Measurements from ENCODE around the gene CNTNAP2. TPM values are rescaled to one million over a fixed set of nuclear protein-coding genes. Genes with fewer than 3 reads are reported as not detected.

CNTNAP2 gene
- total and polyA plus RNA-seq, 8 donors: 0.19 to 18.2 (median 0.56) TPM

DNA sequence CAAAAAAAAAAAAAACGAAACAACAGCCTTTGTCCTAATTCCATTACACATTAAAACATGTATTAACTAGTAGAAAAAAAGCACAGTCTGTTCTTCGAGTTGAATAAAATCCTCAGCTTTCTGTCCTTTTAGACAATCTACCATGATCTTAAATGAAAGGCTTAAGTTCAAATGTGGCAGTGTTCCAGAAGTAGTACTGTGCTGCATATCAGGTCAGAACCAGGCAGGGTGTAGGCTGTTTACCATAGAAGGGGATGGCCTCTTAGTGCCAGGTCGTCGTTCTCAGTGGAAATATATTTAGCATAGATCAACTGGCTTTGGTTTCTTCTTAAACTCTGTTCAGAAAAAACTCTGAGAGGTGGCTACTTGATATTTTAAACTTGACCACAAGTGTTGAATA is 612.0 kb downstream of the CNTNAP2 start:
- DNase-seq: no peak
- intact Hi-C loops (cut with DNase I; ENCODE audit: low total_unique reads): no loop called here
- WGBS, 5 donors: 39 to 52% (median 43%) methylated on average over 4 of the region's 4 CpGs

DNA sequence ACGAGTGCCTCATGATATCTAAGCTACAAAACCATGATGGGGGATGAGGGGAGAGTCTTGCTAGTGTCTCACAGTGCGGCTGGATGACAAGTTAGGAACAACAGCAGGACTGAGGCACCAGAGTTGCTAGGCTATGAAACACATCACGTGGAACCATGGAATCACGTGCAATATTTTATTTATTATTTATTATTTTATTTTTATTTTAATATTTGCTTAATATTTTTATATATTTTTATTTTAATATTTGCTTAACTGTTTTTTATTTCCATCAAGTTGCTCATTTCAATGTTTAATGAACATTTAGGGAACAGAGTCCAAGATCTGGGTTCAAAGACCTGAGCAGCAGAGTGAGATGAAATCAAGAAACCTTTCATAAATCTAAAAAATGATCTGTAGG is 614.6 kb downstream of the CNTNAP2 start:
- intact Hi-C loops (cut with DNase I; ENCODE audit: low total_unique reads): no loop called here

More for the DNA sequence above, 612.0 kb downstream of the CNTNAP2 start:
- Histone ChIP-seq H3K4me3 (no peak overlapping the region), H3K27me3 (no peaks in the 10 kb centered on the region), H3K4me1 (no peaks in the 10 kb centered on the region), H3K27ac (no peak overlapping the region), H3K36me3 (no peaks in the 10 kb centered on the region), H3K9me3 (no peaks in the 10 kb centered on the region)
- TF ChIP-seq POLR2AphosphoS5 (IDR thresholded peaks at IDR 0.05): no peak
- no peak for TF ChIP-seq EP300 (IDR thresholded peaks at IDR 0.05)
- TF ChIP-seq, protein P1, sequence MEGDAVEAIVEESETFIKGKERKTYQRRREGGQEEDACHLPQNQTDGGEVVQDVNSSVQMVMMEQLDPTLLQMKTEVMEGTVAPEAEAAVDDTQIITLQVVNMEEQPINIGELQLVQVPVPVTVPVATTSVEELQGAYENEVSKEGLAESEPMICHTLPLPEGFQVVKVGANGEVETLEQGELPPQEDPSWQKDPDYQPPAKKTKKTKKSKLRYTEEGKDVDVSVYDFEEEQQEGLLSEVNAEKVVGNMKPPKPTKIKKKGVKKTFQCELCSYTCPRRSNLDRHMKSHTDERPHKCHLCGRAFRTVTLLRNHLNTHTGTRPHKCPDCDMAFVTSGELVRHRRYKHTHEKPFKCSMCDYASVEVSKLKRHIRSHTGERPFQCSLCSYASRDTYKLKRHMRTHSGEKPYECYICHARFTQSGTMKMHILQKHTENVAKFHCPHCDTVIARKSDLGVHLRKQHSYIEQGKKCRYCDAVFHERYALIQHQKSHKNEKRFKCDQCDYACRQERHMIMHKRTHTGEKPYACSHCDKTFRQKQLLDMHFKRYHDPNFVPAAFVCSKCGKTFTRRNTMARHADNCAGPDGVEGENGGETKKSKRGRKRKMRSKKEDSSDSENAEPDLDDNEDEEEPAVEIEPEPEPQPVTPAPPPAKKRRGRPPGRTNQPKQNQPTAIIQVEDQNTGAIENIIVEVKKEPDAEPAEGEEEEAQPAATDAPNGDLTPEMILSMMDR (IDR thresholded peaks at IDR 0.05): no peak
- TF ChIP-seq POLR2A (IDR thresholded peaks at IDR 0.05): no peak

DNA sequence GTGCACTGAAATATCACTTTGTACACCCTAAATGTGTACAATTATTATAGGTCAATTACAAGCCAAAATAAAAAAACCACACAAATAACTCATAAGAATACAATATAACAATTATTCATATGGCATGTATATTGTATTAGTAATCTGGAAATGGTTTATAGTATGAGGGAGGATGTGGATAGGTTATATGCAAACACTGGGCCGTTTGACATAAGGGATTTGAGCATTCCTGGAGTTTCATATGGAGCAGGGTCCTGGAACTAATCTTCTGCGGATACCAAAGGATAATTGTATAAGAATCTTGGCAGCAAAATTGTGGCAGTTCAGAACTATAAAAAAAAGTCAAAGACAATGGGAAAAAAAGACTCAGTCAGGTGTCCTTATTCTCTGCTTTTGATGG is 619.4 kb downstream of the CNTNAP2 start:
- DNase-seq: no peak
- WGBS, 5 donors: 43 to 65% (median 57%) methylated on average over 2 of the region's 2 CpGs
- Histone ChIP-seq H3K36me3 (no peaks in the 10 kb centered on the region), H3K27me3 (no peaks in the 10 kb centered on the region), H3K4me1 (no peaks in the 10 kb centered on the region), H3K27ac (no peak overlapping the region), H3K4me3 (no peak overlapping the region), H3K9me3 (peaks cover 0 to 17% (median 10%) of the 10 kb centered on the region in 4 donors)
- TF ChIP-seq POLR2A (IDR thresholded peaks at IDR 0.05) (no peak), POLR2AphosphoS5 (IDR thresholded peaks at IDR 0.05) (no peak), EP300 (IDR thresholded peaks at IDR 0.05) (no peak)
- TF ChIP-seq, protein P1 (IDR thresholded peaks at IDR 0.05): no peak
- intact Hi-C loops (cut with DNase I; ENCODE audit: low total_unique reads): no loop called here

More for the DNA sequence above, 614.6 kb downstream of the CNTNAP2 start:
- Histone ChIP-seq H3K4me1 (no peaks in the 10 kb centered on the region), H3K9me3 (no peaks in the 10 kb centered on the region), H3K36me3 (no peaks in the 10 kb centered on the region), H3K27ac (no peak overlapping the region), H3K4me3 (no peak overlapping the region), H3K27me3 (no peaks in the 10 kb centered on the region)
- 83 to 87% (median 84%) methylated on average over 4 of the region's 4 CpGs for WGBS, 5 donors
- no peak for DNase-seq
- TF ChIP-seq POLR2A (IDR thresholded peaks at IDR 0.05) (no peak), POLR2AphosphoS5 (IDR thresholded peaks at IDR 0.05) (no peak), EP300 (IDR thresholded peaks at IDR 0.05) (no peak)
- TF ChIP-seq, protein P1 (IDR thresholded peaks at IDR 0.05): no peak

DNA sequence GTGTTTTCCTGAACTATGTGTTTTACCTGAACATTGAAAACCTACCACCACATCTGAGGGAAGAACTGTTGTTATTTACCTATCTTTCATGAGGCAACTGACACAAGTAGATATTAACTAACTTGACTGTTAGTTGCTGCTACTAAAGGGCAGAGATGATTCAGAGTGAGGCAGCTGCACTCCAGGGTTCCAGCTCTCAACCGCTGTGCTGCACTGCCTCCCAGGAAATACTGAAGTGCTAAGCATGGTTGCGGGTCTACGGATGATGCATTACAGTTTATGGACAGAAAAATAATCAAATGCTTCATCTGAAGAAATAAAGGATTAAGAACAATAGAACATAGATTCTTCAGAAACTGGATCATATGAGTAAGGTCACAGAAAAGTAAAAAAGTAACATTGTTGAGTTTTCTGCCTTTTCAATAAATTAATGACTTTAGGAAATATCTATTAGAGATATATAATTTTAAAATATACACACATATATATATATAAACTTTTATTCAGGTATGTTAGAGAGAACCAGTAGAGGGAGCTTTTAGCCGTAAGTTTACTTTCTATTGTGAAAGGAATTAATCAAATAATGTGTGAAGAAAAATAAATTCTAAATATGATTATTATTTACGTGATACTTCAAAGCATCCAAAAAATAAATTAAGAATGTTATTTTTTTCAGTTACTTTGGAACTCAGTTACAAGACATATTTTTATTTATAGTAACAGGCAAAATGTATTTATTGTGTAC is 620.0 kb downstream of the CNTNAP2 start:
- TF ChIP-seq POLR2AphosphoS5 (IDR thresholded peaks at IDR 0.05) (no peak), EP300 (IDR thresholded peaks at IDR 0.05) (no peak), POLR2A (IDR thresholded peaks at IDR 0.05) (no peak)
- TF ChIP-seq, protein P1 (IDR thresholded peaks at IDR 0.05): no peak
- Histone ChIP-seq H3K9me3 (peaks cover 0 to 21% (median 10%) of the 10 kb centered on the region in 4 donors), H3K4me1 (no peaks in the 10 kb centered on the region), H3K4me3 (no peak overlapping the region), H3K27ac (no peak overlapping the region), H3K27me3 (no peaks in the 10 kb centered on the region), H3K36me3 (no peaks in the 10 kb centered on the region)
- no peak for DNase-seq
- intact Hi-C loops (cut with DNase I; ENCODE audit: low total_unique reads): no loop called here
- WGBS, 5 donors: 62 to 70% (median 64%) methylated on average over 5 of the region's 5 CpGs

Data from stomach (tissue), 9 donors.